ENCODE results near the gene CNR2. TPM values are rescaled to one million over a fixed set of nuclear protein-coding genes. Genes with fewer than 3 reads are reported as not detected.

The CNR2 gene
- total RNA-seq, 4 donors from 2014 or later = 1.6 to 3.4 TPM; not detected in 2

- H3K4me1 ChIP-seq = no peaks in the 10 kb centered on the region
- no peak overlapping the region for H3K4me3 ChIP-seq
- whole genome bisulfite sequencing, 2 donors (ENCODE audit: low coverage in 1 of 2) = 58 to 93% methylated on average over 1 of the region's 1 CpG
- intact Hi-C loops (cut with DNase I; ENCODE audit: low total_unique reads) = no loop called here
- TF ChIP-seq POLR2AphosphoS5 (IDR thresholded peaks at IDR 0.05) = no peak
- no peak for TF ChIP-seq EP300 (IDR thresholded peaks at IDR 0.05; ENCODE audit: low read depth)
- TF ChIP-seq, protein P1, sequence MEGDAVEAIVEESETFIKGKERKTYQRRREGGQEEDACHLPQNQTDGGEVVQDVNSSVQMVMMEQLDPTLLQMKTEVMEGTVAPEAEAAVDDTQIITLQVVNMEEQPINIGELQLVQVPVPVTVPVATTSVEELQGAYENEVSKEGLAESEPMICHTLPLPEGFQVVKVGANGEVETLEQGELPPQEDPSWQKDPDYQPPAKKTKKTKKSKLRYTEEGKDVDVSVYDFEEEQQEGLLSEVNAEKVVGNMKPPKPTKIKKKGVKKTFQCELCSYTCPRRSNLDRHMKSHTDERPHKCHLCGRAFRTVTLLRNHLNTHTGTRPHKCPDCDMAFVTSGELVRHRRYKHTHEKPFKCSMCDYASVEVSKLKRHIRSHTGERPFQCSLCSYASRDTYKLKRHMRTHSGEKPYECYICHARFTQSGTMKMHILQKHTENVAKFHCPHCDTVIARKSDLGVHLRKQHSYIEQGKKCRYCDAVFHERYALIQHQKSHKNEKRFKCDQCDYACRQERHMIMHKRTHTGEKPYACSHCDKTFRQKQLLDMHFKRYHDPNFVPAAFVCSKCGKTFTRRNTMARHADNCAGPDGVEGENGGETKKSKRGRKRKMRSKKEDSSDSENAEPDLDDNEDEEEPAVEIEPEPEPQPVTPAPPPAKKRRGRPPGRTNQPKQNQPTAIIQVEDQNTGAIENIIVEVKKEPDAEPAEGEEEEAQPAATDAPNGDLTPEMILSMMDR (IDR thresholded peaks at IDR 0.05) = no peak
- in situ Hi-C loops (cut with MboI; ENCODE audit: low pct_ligation_motif_present in 1 of 4, low pct_unique_long_range_greater_than_20kb in 1 of 4, low sequenced_read_pairs in 3 of 4) = no loop called here
- H3K27ac ChIP-seq = no peak overlapping the region
- H3K36me3 ChIP-seq = no peaks in the 10 kb centered on the region
- no peaks in the 10 kb centered on the region for H3K27me3 ChIP-seq
- DNase-seq = no peak
- peaks cover 22 to 24% of the 10 kb centered on the region in 2 donors for H3K9me3 ChIP-seq
Observed at GRCh38 chr1:23878668-23879067, 34.5 kb downstream of the CNR2 start.

DNA sequence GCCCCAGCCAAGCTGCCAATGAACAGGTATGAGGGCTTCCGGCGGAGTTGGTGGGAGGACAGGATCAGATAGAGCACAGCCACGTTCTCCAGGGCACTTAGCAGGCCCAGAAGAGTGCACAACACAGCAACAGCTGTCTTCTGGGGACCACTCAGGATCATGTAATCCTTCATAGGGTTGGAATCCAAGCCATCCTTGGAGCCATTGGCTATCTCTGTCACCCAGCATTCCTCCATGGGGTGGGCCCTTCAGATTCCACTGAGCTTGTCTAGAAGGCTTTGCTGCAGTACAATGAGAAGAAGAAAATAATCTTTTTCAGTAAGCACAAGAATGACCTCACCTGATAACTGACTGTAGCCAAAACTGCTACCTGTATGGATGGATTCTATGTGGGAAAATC lies 37.8 kb downstream of the CNR2 start:
- H3K9me3 ChIP-seq = peaks cover 22 to 24% of the 10 kb centered on the region in 2 donors
- H3K4me1 ChIP-seq = no peaks in the 10 kb centered on the region
- no peak overlapping the region for H3K27ac ChIP-seq
- no peak for TF ChIP-seq POLR2A (IDR thresholded peaks at IDR 0.05)
- TF ChIP-seq EP300 (IDR thresholded peaks at IDR 0.05; ENCODE audit: low read depth) = no peak
- TF ChIP-seq POLR2AphosphoS5 (IDR thresholded peaks at IDR 0.05) = no peak
- TF ChIP-seq, protein P1 (IDR thresholded peaks at IDR 0.05) = no peak
- no peak for DNase-seq
- in situ Hi-C loops (cut with MboI; ENCODE audit: low pct_ligation_motif_present in 1 of 4, low pct_unique_long_range_greater_than_20kb in 1 of 4, low sequenced_read_pairs in 3 of 4) = no loop called here
- H3K4me3 ChIP-seq = no peak overlapping the region
- H3K36me3 ChIP-seq = no peaks in the 10 kb centered on the region
- H3K27me3 ChIP-seq = no peaks in the 10 kb centered on the region
- intact Hi-C loops (cut with DNase I; ENCODE audit: low total_unique reads) = no loop called here
- WGBS, 2 donors (ENCODE audit: low coverage in 1 of 2) = 83% methylated on average over 3 of the region's 3 CpGs; no CpG with 5 or more reads in 1 of the 2 donors

- H3K4me1 ChIP-seq = peaks cover under 1 to 8% (median 2%) of the 10 kb centered on the region in 4 donors
- H3K36me3 ChIP-seq = no peaks in the 10 kb centered on the region
- in situ Hi-C loops (cut with MboI; ENCODE audit: low pct_ligation_motif_present in 1 of 4, low pct_unique_long_range_greater_than_20kb in 1 of 4, low sequenced_read_pairs in 3 of 4) (no loop called here), intact Hi-C loops (cut with DNase I; ENCODE audit: low total_unique reads) (no loop called here)
- no peak for DNase-seq
- WGBS, 2 donors (ENCODE audit: low coverage in 1 of 2) = 82 to 100% methylated on average over 1 to 3 of the region's 3 CpGs
- no peak overlapping the region for H3K4me3 ChIP-seq
- no peaks in the 10 kb centered on the region for H3K9me3 ChIP-seq
- H3K27me3 ChIP-seq = no peaks in the 10 kb centered on the region
- TF ChIP-seq POLR2AphosphoS5 (IDR thresholded peaks at IDR 0.05) (no peak), EP300 (IDR thresholded peaks at IDR 0.05; ENCODE audit: low read depth) (no peak), POLR2A (IDR thresholded peaks at IDR 0.05) (no peak)
- TF ChIP-seq, protein P1 (IDR thresholded peaks at IDR 0.05) = no peak
- H3K27ac ChIP-seq = no peak overlapping the region
Observed at GRCh38 chr1:23872421-23872820, 40.7 kb downstream of the CNR2 start.

- Histone ChIP-seq H3K4me1 (peaks cover 2 to 29% (median 20%) of the 10 kb centered on the region in 4 donors), H3K27ac (peak overlapping the region; percentile 76 to 88 (median 84)), H3K36me3 (peaks cover 0 to 7% (median 0%) of the 10 kb centered on the region in 4 donors), H3K9me3 (no peaks in the 10 kb centered on the region), H3K27me3 (no peaks in the 10 kb centered on the region), H3K4me3 (peak overlapping the region in 3 of 4 donors; percentile 64 to 88 (median 67))
- TF ChIP-seq EP300 (IDR thresholded peaks at IDR 0.05; ENCODE audit: low read depth) (no peak), POLR2A (IDR thresholded peaks at IDR 0.05) (no peak), POLR2AphosphoS5 (IDR thresholded peaks at IDR 0.05) (no peak)
- TF ChIP-seq, protein P1 (IDR thresholded peaks at IDR 0.05) = no peak
- WGBS, 2 donors (ENCODE audit: low coverage in 1 of 2) = 68 to 73% methylated on average over 9 to 10 of the region's 10 CpGs
- in situ Hi-C loops (cut with MboI; ENCODE audit: low pct_ligation_motif_present in 1 of 4, low pct_unique_long_range_greater_than_20kb in 1 of 4, low sequenced_read_pairs in 3 of 4) (loop anchor here in 1 of 4 donors (10.0 kb wide), 1 partner anchor 64 kb away; the partner anchor contains the start of gene GALE), intact Hi-C loops (cut with DNase I; ENCODE audit: low total_unique reads) (loop anchor here (10.0 kb wide), 1 partner anchor 64 kb away; the partner anchor contains the start of gene GALE)
- no peak for DNase-seq
Observed at GRCh38 chr1:23869051-23869450, 44.1 kb downstream of the CNR2 start.

Data from transverse colon (tissue), 4 donors.